ENCODE measurements around the gene DBH.

GRCh38 chr9:133694686-133695085, 58.5 kb downstream of the DBH start:
- no peak for TF ChIP-seq CTCF (IDR thresholded peaks at IDR 0.05; ENCODE audit: borderline replicate concordance, extremely low read depth, low read length, poor library complexity, severe bottlenecking)
- TF ChIP-seq EZH2 (IDR thresholded peaks at IDR 0.05; ENCODE audit: borderline replicate concordance, low read depth, low read length, severe bottlenecking) = no peak

Data from DND-41 (cell line).